ENCODE data around the gene MEIS3.
"Not testable (repeated sequence)": the region's sequence is repeated elsewhere in the genome, so short reads cannot be mapped to it uniquely, and the experiment has no call there.

- not testable (repeated sequence) for TF ChIP-seq CTCF, EP300, POLR2AphosphoS5 (IDR thresholded peaks at IDR 0.05)
Measured at GRCh38 chr19:47386582-47386981, 32.7 kb downstream of the MEIS3 start.
